Ishikawa (cell line): ENCODE data around the gene TMEM17.

Source experiments
- CEBPB ChIP-seq: IDR thresholded peaks from 2 replicates; pipeline ENCODE4 v1.6.1; 2012
- CREB1 ChIP-seq: IDR thresholded peaks from 2 replicates; pipeline ENCODE4 v1.6.1; 2012; ENCODE audit warnings: low read depth
- EGR1 ChIP-seq: IDR thresholded peaks from 2 replicates; pipeline ENCODE4 v1.6.1; 2012
- EP300 ChIP-seq: IDR thresholded peaks from 2 replicates; pipeline ENCODE4 v1.6.1; 2012; ENCODE audit warnings: borderline replicate concordance
- FOXM1 ChIP-seq: IDR thresholded peaks from 2 replicates; pipeline ENCODE4 v1.6.1; 2012; ENCODE audit warnings: low read depth, borderline replicate concordance
- NFIC ChIP-seq: IDR thresholded peaks from 2 replicates; pipeline ENCODE4 v1.6.1; 2012
- RAD21 ChIP-seq: IDR thresholded peaks from 2 replicates; pipeline ENCODE4 v1.6.1; 2012; ENCODE audit warnings: low read depth
- TAF1 ChIP-seq: IDR thresholded peaks from 2 replicates; pipeline ENCODE4 v1.6.1; 2012; ENCODE audit warnings: low read depth, mild to moderate bottlenecking
- TCF12 ChIP-seq: IDR thresholded peaks from 2 replicates; pipeline ENCODE4 v1.6.1; 2012; ENCODE audit warnings: low read depth
- TEAD4 ChIP-seq: IDR thresholded peaks from 2 replicates; pipeline ENCODE4 v1.6.1; 2012
- YY1 ChIP-seq: IDR thresholded peaks from 2 replicates; pipeline ENCODE4 v1.6.1; 2012; ENCODE audit warnings: low read depth
- ZBTB7A ChIP-seq: IDR thresholded peaks from 2 replicates; pipeline ENCODE4 v1.6.1; 2012; ENCODE audit warnings: low read depth
- TF ChIP-seq, protein P1 (sequence below): IDR thresholded peaks from 2 replicates; pipeline ENCODE4 v1.6.1; 2012
- TF ChIP-seq, protein P2 (sequence below): IDR thresholded peaks from 2 replicates; pipeline ENCODE4 v1.6.1; 2012; ENCODE audit warnings: low read depth, mild to moderate bottlenecking
- TF ChIP-seq, protein P3 (sequence below): IDR thresholded peaks from 2 replicates; pipeline ENCODE4 v1.6.1; 2012

The TMEM17 gene

DNA sequence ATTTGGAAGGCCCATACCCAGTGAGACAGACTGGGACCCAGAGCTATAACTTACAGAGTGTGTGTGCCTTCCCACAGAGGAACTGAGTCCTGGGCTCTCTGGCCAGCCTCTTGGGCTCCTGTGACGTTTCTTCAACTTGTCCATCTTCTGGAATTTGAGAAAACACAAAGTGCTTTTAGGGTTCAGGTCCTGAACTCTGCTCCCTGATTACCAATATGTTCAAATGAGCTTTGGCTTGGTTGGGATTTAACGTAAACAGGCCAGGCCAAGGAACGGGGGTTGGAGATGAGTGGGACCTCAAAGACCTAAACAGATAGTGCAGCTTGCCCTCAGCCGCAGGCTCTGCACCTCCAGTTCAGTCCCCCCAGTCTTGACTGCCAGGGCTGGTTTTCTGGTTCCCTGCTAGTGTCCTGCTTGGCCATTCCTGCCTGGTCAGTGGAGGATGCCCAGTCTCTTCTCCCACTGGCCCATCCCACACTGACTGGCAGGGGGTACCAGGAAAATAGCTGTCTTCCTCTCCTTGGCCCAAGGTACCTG is 44.9 kb downstream of the TMEM17 start:
- TF ChIP-seq CEBPB = no peak
- no peak for TF ChIP-seq TEAD4
- no peak for TF ChIP-seq NFIC
- TF ChIP-seq CREB1 = no peak
- TF ChIP-seq TCF12 = no peak
- TF ChIP-seq, protein P1, sequence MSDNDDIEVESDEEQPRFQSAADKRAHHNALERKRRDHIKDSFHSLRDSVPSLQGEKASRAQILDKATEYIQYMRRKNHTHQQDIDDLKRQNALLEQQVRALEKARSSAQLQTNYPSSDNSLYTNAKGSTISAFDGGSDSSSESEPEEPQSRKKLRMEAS = no peak
- TF ChIP-seq, protein P2, sequence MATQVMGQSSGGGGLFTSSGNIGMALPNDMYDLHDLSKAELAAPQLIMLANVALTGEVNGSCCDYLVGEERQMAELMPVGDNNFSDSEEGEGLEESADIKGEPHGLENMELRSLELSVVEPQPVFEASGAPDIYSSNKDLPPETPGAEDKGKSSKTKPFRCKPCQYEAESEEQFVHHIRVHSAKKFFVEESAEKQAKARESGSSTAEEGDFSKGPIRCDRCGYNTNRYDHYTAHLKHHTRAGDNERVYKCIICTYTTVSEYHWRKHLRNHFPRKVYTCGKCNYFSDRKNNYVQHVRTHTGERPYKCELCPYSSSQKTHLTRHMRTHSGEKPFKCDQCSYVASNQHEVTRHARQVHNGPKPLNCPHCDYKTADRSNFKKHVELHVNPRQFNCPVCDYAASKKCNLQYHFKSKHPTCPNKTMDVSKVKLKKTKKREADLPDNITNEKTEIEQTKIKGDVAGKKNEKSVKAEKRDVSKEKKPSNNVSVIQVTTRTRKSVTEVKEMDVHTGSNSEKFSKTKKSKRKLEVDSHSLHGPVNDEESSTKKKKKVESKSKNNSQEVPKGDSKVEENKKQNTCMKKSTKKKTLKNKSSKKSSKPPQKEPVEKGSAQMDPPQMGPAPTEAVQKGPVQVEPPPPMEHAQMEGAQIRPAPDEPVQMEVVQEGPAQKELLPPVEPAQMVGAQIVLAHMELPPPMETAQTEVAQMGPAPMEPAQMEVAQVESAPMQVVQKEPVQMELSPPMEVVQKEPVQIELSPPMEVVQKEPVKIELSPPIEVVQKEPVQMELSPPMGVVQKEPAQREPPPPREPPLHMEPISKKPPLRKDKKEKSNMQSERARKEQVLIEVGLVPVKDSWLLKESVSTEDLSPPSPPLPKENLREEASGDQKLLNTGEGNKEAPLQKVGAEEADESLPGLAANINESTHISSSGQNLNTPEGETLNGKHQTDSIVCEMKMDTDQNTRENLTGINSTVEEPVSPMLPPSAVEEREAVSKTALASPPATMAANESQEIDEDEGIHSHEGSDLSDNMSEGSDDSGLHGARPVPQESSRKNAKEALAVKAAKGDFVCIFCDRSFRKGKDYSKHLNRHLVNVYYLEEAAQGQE = no peak
- TF ChIP-seq FOXM1 = no peak
- TF ChIP-seq, protein P3, sequence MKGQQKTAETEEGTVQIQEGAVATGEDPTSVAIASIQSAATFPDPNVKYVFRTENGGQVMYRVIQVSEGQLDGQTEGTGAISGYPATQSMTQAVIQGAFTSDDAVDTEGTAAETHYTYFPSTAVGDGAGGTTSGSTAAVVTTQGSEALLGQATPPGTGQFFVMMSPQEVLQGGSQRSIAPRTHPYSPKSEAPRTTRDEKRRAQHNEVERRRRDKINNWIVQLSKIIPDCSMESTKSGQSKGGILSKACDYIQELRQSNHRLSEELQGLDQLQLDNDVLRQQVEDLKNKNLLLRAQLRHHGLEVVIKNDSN = no peak
- no peak for TF ChIP-seq YY1
- TF ChIP-seq RAD21 = no peak
- TF ChIP-seq EP300 = no peak
- TF ChIP-seq ZBTB7A = no peak
- TF ChIP-seq TAF1 = no peak
- TF ChIP-seq EGR1 = no peak

DNA sequence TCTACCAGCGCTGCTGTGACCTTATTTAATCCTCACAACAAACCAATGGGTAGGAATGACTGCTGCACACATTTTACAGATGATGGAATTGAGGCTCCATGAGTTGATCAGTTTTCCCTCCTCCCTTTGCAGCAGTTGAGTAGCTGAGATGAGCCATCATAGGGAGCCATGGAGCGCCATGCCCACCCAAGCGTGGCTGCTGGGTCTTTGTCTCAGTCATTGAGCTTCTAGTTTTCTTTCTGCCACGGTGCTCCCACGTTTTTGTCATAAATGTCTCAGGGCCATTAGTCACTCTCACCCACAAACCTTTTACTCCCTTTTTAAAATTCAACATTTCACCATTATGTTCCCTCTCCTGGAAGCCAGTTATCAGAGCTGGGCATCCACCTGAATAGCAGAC is 45.8 kb downstream of the TMEM17 start:
- no peak for TF ChIP-seq NFIC
- TF ChIP-seq TAF1 = no peak
- TF ChIP-seq CEBPB = no peak
- TF ChIP-seq RAD21 = no peak
- no peak for TF ChIP-seq EGR1
- TF ChIP-seq, protein P2 = no peak
- TF ChIP-seq, protein P3 = no peak
- TF ChIP-seq YY1 = no peak
- TF ChIP-seq TEAD4 = no peak
- no peak for TF ChIP-seq ZBTB7A
- no peak for TF ChIP-seq FOXM1
- no peak for TF ChIP-seq CREB1
- TF ChIP-seq, protein P1 = no peak
- TF ChIP-seq EP300 = no peak
- TF ChIP-seq TCF12 = no peak

DNA sequence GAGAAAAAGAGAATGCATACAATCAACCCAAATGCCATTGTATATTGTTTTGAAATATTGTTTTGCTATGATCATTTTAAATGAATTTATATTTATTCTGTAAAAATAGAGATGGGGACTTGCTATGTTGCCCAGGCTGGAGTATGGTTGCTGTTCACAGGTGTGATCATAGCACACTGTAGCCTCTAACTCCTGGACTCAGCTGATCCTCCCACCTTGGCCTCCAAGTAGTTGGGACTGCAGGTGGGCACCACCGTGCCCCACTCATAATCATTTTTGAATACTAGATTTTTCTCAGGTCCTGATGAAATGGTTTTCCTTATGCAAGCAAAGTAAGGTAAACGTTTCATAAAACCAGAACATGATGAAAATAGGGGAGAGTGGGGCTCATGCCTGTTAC is 46.3 kb downstream of the TMEM17 start:
- TF ChIP-seq, protein P3 = no peak
- TF ChIP-seq TAF1 (no peak), TCF12 (no peak)

DNA sequence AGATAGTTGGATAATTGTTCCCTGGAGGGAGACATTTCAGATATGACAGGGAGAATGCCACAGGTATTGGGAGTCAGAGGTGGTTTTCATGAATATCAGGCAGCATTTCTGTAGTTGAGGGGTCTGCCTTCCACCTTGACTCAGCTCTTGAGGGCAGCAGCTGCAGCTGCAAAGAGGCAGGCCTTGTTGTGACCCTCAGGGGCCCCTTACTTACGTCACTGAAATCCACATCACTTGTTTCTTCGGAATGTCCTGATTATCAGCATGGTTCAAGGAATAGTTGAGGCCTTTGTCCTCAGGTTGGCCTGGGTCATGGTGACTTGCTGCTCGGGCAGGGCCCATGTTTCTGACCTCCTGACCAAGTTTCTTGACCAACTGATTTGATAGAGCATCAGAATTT is 46.9 kb downstream of the TMEM17 start:
- TF ChIP-seq, protein P2 = no peak
- no peak for TF ChIP-seq ZBTB7A
- TF ChIP-seq, protein P3 = no peak
- TF ChIP-seq YY1 = no peak
- TF ChIP-seq TCF12 = no peak
- TF ChIP-seq TAF1 = no peak
- no peak for TF ChIP-seq CEBPB
- no peak for TF ChIP-seq RAD21
- no peak for TF ChIP-seq FOXM1
- TF ChIP-seq NFIC = no peak
- TF ChIP-seq EGR1 = no peak
- TF ChIP-seq, protein P1 = no peak
- TF ChIP-seq EP300 = no peak
- no peak for TF ChIP-seq TEAD4
- TF ChIP-seq CREB1 = no peak
